ENCODE measurements around the gene CLDN20.

The CLDN20 gene

DNA sequence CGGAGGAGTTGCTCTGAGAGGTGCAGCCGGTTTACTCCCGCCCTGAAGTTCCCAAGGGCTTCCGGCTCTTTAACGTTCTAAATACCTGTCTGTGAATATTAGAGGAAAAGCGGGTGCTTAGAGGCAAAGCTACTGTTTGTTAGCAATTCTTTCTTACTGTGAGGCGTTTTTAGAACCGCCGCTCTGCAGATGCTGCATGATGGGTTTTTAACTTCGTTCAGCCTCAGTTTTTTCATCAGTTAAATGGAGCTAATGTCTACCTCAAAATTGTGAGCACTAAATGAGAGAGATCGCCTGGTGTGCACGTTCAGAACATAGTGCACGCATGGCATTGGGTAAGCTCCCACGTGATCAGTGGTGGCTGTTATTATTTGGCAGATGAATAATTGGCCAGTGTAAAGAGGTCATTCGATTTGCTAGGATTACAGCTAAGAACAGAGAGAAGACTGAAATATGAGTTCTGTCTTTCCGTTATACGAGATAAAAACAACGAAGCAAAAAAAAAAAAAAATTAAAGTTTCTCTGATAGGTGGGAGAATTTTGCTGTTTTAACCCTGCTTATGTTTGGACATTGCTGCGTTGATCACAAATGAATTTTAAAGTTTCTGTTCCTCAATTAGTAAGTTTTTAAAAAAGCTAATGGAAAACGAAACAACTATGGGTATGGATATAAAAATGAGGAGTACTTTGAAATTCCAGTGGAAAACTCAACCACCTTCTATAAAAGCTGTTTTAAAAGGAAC lies 51.1 kb downstream of the CLDN20 start:
- peak; percentile 92 for DNase-seq

DNA sequence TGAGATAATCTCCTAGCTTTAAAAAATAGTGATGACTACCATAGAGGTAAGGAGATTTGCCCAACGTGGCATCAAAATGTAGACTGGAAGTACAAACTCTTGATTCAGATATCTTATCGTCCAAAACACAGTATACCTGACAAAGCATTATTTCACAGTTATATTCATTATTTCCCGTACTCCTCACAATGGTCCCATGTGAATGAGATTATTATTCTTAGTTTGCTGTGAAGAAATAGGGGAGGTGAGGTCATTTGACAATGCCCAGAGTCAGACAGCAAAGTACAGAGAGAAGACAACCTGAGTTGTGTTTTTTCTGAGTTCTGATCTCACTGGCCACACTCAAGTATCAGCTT lies 51.7 kb downstream of the CLDN20 start:
- DNase-seq = peak; percentile 5

DNA sequence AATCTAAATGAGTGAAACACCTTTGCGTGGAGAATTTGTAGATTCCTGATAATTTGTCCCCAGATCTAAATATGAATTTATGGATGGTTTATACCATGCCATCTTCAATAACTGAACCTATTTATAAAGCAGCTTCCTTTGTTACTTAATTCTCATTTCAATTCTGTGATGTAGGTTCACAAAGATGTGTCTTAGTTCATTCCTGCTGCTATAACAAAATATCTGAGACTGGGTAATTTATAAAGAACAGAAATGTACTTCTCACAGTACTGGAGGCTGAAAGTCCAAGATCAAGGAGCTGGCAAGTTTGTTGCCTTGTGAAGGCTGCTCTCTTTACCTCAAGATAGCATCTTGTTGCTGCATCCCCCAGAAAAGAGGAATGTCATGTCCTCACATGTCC lies 52.6 kb downstream of the CLDN20 start:
- DNase-seq = no peak

DNA sequence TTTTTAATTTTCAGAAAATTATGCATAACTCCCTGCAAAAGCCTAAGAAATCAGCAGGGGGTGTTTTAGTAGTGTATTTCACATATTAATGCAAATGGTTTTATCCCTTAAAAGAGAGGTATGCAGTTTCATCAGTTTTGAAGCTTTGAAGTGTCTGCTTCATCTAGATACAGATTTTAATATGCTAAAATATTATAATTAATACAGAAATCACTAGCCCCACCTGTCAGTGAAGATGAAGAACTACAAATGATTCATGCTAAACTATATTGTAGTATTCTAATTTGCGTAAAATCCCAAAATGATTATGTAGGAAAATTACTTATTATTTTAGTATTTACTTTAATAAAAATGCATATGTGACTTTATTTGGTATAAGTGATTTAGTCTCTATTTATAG lies 53.4 kb downstream of the CLDN20 start:
- DNase-seq = peak; percentile 21

DNA sequence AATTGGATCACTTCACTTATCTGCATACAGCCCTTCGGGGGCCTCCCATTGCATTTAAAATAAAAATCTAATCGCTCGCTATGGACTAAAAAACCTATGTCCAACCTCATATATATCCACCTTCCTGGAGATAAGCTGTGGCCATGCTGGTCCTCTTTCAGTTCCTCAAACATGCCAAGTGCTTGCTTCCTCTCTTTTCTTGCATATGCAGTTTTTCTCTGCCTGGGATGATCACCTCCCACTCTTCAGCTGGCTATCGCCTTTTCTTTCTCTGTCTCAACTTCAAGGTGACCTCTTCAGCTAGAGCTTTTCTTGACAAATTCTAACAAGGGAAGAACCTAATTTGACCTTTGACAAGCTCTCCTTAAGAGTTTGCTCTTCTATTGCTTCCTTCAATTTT lies 56.1 kb downstream of the CLDN20 start:
- DNase-seq = no peak

DNA sequence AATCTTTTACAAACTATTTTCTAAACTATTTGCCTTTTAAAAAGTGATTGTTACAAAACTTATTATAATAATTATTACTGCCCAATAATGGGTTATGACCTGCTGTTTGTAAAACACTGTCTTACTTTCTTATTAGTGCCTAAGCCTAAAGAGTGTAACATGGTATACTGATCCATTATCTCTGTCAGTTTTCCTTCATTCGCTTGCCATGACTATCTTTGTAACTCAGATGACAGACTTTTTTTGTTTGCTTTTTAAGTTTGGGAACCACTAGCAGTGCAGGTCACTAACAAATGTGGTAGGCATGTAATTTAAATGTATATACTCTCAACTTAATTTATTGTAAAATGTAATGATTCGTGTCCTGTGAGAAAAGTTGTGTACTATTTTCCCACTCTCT lies 60.4 kb downstream of the CLDN20 start:
- DNase-seq = no peak

DNA sequence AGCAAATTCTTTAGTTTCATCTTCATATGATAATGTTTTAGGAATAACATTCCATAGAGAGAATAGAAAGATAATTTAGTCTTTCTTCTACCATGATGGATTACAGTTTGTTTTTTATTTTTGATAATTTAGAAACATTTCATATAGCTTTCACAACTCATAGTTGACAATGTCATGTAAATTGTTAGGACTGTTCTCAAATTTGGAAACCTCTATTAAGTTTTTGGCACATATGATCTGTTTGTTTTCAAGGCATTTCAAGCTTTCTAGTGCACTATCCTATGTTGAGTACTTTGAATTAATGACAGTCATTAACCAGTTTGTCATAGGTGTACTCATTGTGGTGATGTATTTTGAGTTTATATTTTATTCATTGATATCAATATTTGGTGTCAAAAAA lies 61.2 kb downstream of the CLDN20 start:
- DNase-seq = no peak

DNA sequence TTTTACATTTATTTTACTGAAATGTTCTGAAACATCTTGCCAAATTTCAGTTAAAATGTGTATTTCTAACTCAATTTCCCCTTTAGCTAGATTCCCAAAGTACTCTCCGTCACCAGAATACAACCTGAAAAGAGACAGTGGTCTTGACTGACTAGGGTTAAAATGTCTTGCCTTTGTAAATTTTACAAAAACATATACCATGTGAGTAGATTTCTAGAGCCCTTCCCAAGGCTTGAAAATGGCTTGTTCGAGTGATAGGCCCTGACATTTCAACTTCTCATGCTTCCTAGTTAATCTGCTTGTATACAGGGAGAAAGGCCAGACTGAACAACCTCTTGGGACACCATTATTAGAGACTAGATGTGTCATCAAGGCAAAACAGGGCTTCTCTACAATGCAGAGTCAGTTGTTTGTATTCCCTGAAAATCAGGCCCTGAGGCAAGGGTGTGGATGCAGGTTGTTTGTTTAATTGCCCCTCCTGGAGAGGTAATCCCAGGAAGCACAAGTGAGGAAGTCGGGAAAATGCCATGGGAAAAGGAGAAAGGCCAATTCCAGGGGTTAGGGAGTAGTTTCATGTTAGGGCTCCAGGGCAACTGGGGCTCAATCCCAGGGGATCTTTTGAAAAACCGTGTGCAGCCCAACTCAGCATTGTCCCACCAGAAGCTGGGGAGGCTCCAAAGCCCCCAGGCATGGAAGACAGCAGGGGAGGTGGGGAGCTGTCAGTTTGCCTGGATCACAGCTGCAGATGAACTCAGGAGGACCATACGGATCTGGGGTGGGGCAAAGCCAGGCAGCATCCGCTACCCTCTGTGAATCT lies 62.1 kb downstream of the CLDN20 start:
- no peak for DNase-seq

Data from DMS53 (cell line).